ENCODE results near the gene ASCC3.
"Not testable (repeated sequence)": the region's sequence is repeated elsewhere in the genome, so short reads cannot be mapped to it uniquely, and the experiment has no call there.

Gene ASCC3, protein sequence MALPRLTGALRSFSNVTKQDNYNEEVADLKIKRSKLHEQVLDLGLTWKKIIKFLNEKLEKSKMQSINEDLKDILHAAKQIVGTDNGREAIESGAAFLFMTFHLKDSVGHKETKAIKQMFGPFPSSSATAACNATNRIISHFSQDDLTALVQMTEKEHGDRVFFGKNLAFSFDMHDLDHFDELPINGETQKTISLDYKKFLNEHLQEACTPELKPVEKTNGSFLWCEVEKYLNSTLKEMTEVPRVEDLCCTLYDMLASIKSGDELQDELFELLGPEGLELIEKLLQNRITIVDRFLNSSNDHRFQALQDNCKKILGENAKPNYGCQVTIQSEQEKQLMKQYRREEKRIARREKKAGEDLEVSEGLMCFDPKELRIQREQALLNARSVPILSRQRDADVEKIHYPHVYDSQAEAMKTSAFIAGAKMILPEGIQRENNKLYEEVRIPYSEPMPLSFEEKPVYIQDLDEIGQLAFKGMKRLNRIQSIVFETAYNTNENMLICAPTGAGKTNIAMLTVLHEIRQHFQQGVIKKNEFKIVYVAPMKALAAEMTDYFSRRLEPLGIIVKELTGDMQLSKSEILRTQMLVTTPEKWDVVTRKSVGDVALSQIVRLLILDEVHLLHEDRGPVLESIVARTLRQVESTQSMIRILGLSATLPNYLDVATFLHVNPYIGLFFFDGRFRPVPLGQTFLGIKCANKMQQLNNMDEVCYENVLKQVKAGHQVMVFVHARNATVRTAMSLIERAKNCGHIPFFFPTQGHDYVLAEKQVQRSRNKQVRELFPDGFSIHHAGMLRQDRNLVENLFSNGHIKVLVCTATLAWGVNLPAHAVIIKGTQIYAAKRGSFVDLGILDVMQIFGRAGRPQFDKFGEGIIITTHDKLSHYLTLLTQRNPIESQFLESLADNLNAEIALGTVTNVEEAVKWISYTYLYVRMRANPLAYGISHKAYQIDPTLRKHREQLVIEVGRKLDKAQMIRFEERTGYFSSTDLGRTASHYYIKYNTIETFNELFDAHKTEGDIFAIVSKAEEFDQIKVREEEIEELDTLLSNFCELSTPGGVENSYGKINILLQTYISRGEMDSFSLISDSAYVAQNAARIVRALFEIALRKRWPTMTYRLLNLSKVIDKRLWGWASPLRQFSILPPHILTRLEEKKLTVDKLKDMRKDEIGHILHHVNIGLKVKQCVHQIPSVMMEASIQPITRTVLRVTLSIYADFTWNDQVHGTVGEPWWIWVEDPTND (N-terminal part only)

DNA sequence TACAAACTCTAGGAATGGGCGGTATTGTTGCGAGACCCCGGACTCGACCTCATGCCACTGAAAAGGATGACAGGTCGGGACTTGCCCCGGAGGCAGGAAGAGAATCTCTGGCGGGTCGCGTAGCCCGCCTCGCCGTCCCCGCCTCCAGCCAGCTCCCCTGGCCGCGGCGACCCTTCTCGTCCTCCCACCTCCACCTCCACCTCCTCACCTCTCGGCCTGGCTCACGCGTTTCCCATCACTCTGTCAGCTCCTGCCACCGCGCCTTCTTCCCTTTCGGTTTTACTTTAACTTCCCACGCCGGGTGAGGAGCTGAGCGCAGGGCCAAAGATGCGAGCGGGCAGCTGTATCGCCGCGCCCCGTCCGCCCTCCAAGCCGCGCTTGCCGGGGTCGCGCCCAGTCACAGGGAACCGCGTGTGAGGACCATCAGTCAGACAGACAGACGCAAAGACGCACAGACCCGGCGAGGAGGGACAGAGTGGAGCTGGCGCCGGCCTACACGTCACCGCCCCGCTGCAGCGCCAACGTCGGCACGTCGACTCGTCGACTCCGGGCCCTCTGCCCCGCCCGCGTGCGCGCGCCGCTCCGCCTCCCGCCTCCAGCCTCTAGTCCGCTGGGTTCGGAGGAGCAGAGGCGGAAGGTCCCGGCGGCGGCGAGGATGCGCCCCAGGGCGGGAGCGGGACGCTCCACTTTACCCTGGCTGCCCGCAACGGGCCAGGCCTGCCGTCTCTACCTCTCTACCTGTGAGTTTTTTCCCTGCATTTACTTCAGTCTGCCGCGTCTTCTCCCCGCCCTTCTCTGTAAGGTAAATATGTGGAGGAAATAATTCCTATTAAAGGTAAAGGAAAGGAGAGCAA lies at the start of gene ASCC3:
Gene ASCC3, minus strand, starts transcription at position 477 of the 854 bp plus-strand sequence. CDS start 13,332 bp downstream, outside the sequence.
- peak; percentile 93 to 97 (median 97) for DNase-seq

DNA sequence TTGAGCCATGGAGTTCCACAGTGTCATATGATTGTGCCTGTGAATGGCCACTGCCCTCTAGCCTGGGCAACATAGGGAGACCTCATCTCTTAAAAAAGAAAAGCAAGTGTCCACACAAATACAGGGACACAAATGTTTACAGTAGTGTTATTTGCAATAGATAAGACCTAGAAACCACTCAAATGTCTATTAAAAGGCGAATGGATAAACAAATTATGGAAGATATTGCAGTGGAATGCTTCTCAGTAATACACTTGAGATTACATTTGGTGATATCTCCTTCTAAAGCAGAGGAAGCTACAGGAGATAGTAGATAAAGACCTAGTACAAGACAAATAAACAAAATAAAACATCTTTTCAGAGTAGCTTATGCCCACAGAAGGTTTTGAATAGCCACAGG lies 44.6 kb upstream of the ASCC3 start:
- no peak for DNase-seq

DNA sequence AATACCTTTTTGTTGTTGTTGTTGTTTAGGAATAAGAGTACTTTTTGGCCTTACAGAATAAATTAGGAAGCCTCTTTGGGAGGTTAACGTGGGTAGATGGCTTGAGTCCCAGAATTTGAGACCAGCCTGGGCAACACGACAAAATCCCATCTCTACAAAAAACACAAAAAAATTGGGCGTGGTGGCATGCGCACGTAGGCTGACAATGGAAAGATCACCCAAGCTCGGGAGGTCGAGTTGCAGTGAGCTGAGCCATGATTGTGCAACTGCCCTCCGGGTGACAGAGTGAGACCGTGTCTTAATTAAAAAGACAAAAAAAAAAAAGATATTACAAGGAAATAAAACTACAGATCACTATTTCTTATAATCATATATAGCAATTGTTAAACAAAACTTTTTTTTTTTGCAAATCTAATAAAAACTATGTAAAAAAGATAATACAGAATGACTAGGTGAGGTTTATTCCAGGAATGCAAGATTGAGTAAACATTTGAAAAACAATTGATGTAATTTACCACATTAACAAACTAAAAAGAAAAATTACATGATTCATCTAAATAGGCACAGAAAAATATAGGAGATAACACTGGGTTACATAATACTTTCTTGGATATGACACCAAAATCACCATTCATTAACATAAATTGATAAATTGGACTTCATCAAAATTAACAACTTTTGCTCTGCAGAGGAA lies 43.6 kb upstream of the ASCC3 start:
- no peak for DNase-seq

DNA sequence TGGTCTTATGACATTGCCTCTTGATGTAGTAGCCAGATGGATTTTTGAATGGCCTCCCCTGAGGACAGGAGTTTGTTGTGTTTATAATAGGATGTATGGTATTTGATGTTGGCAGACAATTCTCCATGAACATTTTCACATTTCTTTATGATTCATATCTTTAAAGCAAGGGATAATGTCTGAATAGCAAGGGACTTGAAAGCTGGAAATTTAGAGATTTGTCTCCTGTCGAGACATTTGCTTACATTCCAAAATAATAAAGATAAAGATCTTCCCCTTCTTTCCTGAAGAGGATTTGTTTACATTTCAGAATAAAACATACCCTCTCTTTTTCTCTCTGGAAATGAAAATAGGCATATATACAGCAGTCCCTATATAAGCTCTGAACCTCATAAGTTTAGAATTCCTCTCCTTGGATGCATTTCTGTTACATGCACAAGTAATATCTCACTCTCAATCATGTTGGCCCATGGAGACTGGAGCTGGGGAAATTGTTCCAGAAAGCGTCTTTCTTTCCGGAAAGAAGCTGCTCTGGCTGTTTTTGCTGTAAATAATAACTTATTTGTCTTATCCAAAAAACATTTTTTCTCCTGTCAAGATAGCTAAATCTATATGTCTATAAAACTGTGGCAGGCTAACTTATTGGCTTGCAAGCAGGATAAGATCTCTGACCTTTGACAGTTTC lies 42.5 kb upstream of the ASCC3 start:
- DNase-seq: no peak

DNA sequence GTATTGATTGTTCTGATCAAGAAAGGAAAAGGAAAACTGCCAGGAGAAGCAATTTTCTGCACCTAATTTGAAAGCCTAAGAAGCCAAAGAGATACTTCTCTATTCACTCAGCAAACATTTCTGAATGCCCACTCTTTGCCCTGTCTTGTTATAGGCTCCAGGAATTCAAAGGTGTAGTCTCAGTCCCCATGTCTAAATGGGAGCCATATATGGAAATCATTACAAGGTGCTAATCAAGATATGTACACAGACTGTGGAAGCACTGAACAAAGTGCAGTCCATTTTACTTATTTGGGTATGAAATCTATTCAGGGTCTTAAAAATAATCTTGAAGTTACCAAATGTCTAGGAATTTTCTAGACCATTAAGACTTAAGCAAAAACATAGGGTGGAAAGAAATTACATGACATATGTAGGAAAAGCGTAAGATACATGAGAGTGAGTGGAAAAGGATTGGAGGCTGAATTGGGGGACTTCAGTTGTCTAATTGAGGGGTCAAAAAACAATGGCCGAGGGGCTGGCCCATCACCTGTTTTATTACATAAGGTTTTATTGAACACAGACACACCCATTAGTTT lies 39.0 kb upstream of the ASCC3 start:
- DNase-seq: no peak

DNA sequence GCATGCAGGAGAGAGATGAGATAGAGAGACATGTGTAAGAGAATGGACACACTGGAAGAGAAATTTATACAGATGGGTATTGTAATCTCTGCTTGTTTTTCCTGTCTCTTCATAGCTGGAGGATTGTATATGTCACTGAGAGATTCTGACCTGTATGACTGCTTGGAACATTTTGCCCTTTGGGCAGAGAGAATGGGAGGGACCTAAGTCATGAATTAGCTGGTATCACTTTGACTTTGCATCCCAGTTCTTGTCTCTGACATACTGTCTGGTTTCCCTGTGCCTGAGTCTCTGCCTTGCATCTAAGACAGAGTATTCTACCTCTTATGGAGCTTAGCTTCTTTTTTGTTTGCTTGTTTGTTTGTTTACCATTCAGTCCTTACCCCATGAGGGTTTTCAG lies 37.0 kb upstream of the ASCC3 start:
- no peak for DNase-seq

DNA sequence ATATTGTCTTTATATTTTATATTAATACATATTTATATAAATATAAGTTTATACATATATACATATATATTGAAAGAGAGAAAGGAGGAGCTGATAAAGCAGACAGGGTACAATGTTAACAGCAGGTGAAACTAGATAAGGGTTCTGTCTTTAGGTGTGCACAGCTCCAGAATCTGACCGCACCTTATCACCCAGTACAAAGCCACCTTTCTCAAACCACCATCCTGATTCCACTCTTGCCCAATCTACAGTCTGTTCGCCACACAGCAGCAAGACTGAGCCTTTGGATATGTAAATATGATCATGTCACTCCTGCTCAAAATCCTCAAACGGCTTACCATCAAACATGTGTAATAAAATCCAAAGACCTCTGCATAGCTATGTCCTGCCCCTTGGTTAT lies 34.7 kb upstream of the ASCC3 start:
- DNase-seq: no peak

DNA sequence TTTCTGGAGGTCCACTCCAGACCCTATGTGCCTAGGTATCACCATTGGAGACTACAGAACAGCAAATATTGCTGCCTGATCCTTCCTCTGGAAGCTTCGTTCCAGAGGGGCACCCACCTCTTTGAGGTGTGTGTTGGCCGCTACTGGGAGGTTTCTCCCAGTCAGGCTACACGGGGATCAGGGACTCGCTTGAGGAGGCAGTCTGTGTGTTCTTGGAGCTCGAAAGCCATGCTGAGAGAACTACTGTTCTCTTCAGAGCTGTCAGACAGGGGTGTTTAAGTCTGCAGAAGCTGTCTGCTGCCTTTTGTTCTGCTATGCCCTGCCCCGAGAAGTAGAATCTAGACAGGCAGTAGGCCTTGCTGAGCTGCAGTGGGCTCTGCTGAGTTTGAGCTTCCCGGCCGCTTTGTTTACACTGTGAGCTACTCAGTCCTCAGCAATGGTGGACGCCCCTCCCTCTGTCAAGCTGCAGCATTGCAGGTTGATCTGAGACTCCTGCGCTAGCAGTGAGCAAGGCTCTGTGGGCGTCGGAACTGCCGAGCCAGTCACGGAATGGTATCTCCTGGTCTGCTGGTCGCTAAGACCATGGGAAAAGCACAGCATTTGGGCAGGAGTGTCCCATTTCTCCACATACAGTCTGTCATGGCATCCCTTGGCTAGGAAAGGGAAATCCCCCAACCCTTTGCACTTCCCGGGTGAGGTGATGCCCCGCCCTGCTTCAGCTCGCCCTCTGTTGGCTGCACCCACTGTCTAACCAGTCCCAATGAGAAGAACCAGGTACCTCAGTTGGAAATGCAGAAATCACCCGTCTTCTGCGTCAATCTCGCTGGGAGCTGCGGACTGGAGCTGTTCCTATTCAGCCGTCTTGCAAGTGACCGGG lies 32.5 kb upstream of the ASCC3 start:
- no peak for DNase-seq

DNA sequence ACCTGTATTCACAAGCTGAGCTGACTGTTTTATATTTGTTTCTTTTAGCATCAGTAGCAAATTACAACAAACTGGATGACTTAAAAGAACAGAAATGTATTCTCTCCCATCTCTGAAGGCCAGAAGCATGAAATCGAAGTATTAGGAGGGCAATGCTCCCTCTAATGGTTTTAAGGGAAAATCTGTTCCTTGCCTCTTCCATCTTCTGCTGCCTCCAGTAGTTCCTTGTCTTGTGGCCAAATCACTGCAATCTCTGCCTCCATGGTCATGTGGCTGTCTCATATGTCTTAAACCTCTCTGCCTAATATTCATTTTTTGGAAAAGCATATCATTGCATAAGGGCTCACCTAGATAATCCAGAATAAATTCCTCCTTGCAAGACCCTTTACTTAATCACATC lies 25.2 kb upstream of the ASCC3 start:
- no peak for DNase-seq

DNA sequence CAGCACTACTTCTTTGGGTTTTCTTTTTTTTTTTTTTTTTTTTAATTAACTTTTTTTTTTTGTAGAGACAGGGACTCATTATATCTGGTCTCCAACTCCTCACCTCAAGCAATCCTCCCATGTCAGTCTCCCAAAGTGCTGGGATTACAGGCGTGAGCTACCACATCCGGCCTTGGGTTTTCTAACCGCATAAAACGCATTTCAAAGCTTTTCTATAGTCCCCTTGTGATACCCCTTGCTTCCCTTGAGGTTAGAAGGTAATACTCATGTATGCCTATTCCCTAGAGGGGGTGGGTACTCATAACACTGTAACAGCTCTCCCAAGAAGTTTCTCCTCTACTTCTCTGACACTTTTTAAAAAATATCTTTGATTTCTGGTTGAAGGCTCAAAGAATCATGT lies 23.9 kb upstream of the ASCC3 start:
- no peak for DNase-seq

DNA sequence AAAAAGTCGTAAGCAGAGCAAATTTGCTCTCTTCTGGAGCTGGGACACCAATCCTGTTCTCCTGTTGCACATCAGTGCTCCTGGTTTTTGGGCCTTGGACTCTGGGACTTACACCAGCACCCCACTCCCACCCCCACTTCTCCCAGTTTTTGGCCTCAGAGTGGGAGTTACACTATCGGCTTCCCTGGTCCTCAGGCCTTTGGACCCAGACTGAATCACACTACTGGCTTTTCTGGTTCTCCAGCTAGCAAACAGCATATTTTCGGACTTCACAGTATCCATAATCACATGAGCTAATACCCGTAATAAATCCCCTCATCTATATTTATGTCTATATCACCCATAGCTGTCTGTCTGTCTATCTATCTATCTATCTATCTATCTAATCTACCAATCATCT lies 23.2 kb upstream of the ASCC3 start:
- no peak for DNase-seq

DNA sequence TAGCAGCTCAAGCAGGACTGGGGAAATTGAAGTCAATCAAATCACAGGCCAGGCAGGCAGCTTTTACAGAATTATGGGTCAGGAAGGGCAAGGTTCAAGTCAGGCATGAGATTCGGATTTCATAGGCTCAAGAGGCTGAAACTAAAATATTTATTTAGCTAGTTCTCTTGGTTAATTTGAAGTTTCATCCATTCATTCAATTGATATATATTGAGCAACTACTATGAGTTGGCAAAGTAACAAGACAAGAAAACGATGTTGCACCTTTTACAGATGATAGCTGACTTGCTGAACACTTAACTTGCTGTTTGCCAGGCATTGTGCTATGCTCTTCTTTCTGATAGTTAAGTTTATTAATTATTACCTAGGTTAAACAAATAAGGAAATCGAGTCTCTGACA lies 20.5 kb upstream of the ASCC3 start:
- DNase-seq: no peak

DNA sequence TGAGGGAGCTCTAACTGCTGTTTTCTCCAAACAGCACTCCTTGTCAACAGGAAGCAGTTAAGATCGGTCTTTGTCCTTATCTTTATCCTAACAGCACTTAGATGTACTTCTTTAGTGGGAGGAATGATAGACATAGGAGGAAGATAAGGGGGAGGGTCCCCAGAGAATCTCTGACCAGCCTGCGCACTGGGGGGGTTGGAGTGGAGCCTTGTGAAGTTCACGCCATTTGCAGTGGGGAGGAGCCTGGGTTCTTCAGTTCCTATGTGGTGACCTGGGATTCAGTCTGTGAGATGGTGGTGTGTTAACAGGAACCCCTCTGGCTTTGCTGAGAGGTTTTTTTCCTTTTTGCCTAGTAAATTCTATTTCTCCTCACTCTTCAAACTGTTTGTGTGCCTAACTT lies 18.1 kb upstream of the ASCC3 start:
- DNase-seq: no peak

DNA sequence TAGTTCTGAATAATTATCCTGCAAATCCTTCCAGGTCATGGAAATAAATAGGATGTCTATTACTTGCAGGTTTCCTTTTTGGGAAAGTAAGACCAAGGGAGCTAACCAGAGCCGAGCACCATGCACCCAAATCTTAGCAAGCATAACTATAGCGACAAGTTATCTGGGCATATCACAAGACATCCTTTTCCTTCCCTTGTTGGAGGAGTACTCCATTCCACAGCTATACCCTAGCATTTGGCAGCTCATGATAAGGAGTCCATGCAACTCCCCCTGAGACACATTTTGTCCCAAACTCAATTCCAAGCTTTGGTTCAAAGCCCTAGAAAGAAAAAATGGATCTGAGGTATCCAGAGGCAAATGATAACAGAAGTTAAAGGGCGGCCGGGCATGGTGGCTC lies 16.5 kb upstream of the ASCC3 start:
- DNase-seq: no peak

DNA sequence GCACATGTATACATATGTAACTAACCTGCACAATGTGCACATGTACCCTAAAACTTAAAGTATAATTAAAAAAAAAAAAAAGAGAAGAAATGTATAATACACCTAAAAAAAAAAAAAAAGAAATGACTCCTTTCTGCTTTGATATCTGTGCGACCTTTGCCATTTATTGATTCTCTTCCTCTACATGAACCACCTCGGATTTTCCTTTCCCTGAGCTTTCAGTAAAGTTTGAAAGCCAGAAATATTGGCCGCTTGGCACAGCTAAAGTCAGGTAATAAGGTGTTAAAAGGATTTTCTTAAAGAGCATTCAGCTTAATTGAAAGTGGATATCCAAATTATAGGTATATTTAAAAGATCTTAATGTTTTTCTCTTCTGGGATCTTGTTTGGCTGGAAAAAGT lies 12.6 kb upstream of the ASCC3 start:
- DNase-seq: no peak

DNA sequence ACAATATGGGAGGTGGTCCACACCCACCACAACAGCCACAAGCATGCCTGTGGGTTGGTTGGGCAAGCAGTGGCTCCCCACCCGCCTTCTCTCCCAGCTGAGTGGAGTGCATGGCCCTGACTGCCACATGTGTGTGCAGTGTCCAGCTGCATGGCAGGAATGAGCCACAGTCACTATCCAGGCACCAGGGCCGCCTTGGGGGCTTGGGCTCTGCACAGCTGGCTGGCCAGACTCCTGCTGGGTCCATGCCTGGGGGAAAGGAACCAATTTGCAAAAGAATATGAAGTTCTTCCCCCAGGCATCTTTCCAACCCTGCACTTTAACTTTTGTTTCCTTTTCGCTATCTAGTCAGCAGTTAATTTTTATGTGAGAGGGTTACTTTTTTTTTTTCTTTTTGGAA lies 11.6 kb upstream of the ASCC3 start:
- no peak for DNase-seq

DNA sequence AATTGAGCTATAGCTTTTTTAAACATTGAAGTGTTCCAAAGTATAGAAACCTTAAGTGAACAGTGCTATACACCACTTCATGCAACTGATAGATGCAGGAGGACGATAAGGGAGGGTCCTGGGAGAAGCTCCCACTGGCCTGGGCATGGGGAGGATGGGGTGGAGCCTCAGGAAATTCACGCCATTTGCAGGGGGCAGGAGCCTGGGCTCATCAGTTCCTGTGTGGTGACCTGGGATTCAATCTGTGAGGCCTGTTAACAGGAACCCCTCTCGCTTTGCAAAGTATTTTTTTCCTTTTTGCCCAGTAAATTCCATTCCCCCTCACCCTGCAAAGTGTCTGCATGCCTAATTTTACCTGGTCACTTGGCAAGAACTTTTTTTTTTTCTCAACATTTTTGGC lies 11.0 kb upstream of the ASCC3 start:
- no peak for DNase-seq

DNA sequence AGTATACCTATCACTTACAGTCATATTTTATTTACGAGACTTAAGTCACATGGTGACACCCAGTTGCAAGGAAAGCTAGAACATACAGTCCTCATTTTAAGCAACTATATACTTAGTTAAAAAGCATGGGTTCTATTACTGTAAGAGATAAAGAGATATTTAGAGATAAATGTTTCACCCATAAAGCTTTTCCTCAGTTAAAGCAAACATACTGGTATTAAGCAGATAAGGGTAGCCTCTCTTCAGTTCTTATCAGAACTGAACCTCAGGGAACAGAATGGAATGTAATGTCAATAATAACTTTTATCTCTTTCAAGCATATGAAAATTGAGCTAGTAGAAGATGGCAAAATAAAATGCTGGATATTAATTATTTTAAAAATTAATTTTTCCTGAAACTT lies 9.9 kb upstream of the ASCC3 start:
- no peak for DNase-seq

DNA sequence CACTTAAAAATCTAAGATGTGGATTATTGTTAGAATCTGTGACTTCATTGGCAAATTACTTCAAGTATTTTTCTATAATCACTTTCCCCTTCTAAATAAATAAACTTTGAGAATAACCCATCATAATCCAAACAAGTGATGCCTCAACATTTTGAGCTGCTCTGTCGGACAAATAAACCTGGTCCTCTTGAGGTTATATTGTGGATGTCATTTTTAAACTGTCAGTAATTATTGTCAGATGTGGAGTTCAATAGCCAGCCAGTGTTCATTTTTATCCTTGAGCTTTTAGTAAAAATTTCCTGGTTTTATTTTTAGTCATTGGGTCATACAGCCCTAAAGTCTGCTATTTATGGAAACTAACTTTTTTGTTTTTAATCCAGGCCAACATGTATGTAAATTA lies 9.5 kb upstream of the ASCC3 start:
- not testable (repeated sequence) for DNase-seq

DNA sequence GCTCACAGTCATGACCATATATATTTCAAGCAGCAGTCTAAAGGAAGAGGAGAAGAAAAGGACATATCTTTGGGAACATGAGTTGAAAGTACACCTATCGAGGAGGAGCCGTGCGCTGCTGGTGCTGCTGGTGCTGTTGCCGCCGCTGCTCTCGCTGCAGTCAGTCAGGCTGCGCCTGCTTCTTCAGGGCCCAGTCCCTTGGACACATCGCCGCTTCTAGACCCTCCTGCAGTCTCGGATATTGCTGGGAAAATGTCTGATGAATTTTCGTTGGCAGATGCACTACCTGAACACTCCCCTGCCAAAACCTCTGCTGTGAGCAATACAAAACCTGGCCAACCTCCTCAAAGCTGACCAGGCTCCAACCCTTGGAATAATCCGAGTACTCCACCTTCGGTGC lies 8.2 kb upstream of the ASCC3 start:
- DNase-seq: no peak

Measured in suppressor macrophage treated with lipopolysaccharide for 1 hour (primary cell).